GM23338 (cell line): ENCODE data around the gene C1orf21. TPM values are rescaled to one million over a fixed set of nuclear protein-coding genes. Genes with fewer than 3 reads are reported as not detected.

Experiments used
- ATAC-seq: fragments of 200-7000 bp; cut with Tn5 transposase; 3 replicates; pipeline ENCODE4 v1.9.1; 2020
- DNase-seq: peaks from one replicate; pipeline ENCODE4 v3.0.0-alpha.2; 2015; ENCODE audit warnings: low spot score
- H2AFZ ChIP-seq: fragments of 200-600 bp; sonication (generic); 2 replicates; pipeline ENCODE4 v1.8.0; 2016; ENCODE audit warnings: antibody characterized with exemption, mild to moderate bottlenecking, moderate library complexity
- H3F3A ChIP-seq: fragments of 200-600 bp; sonication (generic); replicated peaks from 2 replicates; pipeline ENCODE4 v1.8.0; 2017; ENCODE audit warnings: antibody characterized with exemption, mixed run types, low read depth
- H3K27ac ChIP-seq: fragments of 200-600 bp; sonication (generic); 2 replicates; pipeline ENCODE4 v1.6.1; 2016; ENCODE audit warnings: low read depth
- H3K27me3 ChIP-seq: fragments of 200-600 bp; sonication (generic); 2 replicates; pipeline ENCODE4 v1.8.0; 2016; ENCODE audit warnings: mild to moderate bottlenecking, mixed run types, moderate library complexity; ENCODE audit not compliant: insufficient read depth
- H3K36me3 ChIP-seq: fragments of 200-600 bp; sonication (generic); 2 replicates; pipeline ENCODE4 v1.8.0; 2016; ENCODE audit warnings: mild to moderate bottlenecking; ENCODE audit not compliant: insufficient read depth
- H3K4me1 ChIP-seq: fragments of 200-600 bp; sonication (generic); 2 replicates; pipeline ENCODE4 v1.8.0; 2016; ENCODE audit warnings: mild to moderate bottlenecking, moderate library complexity; ENCODE audit not compliant: insufficient read depth
- H3K4me2 ChIP-seq: fragments of 200-600 bp; sonication (generic); 2 replicates; pipeline ENCODE4 v1.7.1; 2017; ENCODE audit warnings: mixed run types
- H3K4me3 ChIP-seq: fragments of 200-600 bp; sonication (generic); 2 replicates; pipeline ENCODE4 v1.6.1; 2016; ENCODE audit warnings: mixed run types
- H3K79me2 ChIP-seq: fragments of 200-600 bp; sonication (generic); replicated peaks from 2 replicates; pipeline ENCODE4 v1.8.0; 2017; ENCODE audit warnings: mild to moderate bottlenecking; ENCODE audit not compliant: insufficient read depth
- H3K9me2 ChIP-seq: fragments of 200-600 bp; sonication (generic); 2 replicates; pipeline ENCODE4 v1.8.0; 2017; ENCODE audit not compliant: insufficient read depth
- H4K20me1 ChIP-seq: fragments of 200-600 bp; sonication (generic); replicated peaks from 2 replicates; pipeline ENCODE4 v1.8.0; 2017; ENCODE audit warnings: mild to moderate bottlenecking; ENCODE audit not compliant: insufficient read depth
- H3K27ac Mint-ChIP-seq: 2 replicates; pipeline ENCODE4 v1.8.0; 2020; ENCODE audit warnings: inconsistent platforms, mild to moderate bottlenecking, moderate library complexity, mixed read lengths
- H3K27me3 Mint-ChIP-seq: 3 replicates; pipeline ENCODE4 v1.8.0; 2022; ENCODE audit warnings: low read depth, mild to moderate bottlenecking, moderate library complexity, mixed read lengths, inconsistent platforms; ENCODE audit not compliant: insufficient read depth, poor library complexity
- H3K36me3 Mint-ChIP-seq: 3 replicates; pipeline ENCODE4 v1.8.0; 2021; ENCODE audit warnings: low read depth, mild to moderate bottlenecking, inconsistent platforms, moderate library complexity, mixed read lengths
- H3K4me1 Mint-ChIP-seq: 3 replicates; pipeline ENCODE4 v1.8.0; 2020; ENCODE audit warnings: mild to moderate bottlenecking, inconsistent platforms, mixed read lengths
- H3K4me3 Mint-ChIP-seq: 3 replicates; pipeline ENCODE4 v1.8.0; 2021; ENCODE audit warnings: moderate library complexity, mild to moderate bottlenecking, inconsistent platforms, mixed read lengths
- H3K9me3 Mint-ChIP-seq: 3 replicates; pipeline ENCODE4 v1.8.0; 2020; ENCODE audit warnings: moderate library complexity, mild to moderate bottlenecking, inconsistent platforms, mixed read lengths
- CREB1 ChIP-seq: fragments of 250-450 bp; sonication (Bioruptor Pico); IDR thresholded peaks from 2 replicates; pipeline ENCODE4 v1.5.0; 2020; ENCODE audit warnings: low read depth, mild to moderate bottlenecking, moderate library complexity
- CTCF ChIP-seq, 2 experiments: fragments of 200-600 bp in 1 of 2; sonication (generic) in 1 of 2; conservative IDR thresholded peaks; 2 replicates each; pipeline versions ENCODE4 v1.5.1 to v1.6.1; 2016 to 2017; ENCODE audit warnings: antibody characterized with exemption in 2 of 2, low read depth in 2 of 2, mild to moderate bottlenecking in 2 of 2, moderate library complexity in 1 of 2
- ETS1 ChIP-seq: IDR thresholded peaks from 2 replicates; pipeline ENCODE4 v1.6.1; 2016; ENCODE audit warnings: antibody characterized with exemption
- EZH2 ChIP-seq: fragments of 200-600 bp; sonication (generic); IDR thresholded peaks from one replicate; pipeline ENCODE4 v1.8.0; 2017; ENCODE audit warnings: antibody characterized with exemption, mild to moderate bottlenecking, low read depth; ENCODE audit not compliant: unreplicated experiment
- EZH2phosphoT487 ChIP-seq: fragments of 200-600 bp; sonication (generic); IDR thresholded peaks from one replicate; pipeline ENCODE4 v1.8.1; 2018; ENCODE audit warnings: antibody characterized with exemption; ENCODE audit not compliant: unreplicated experiment
- JUNB ChIP-seq: IDR thresholded peaks from one replicate; pipeline ENCODE4 v1.6.1; 2016; ENCODE audit warnings: antibody characterized with exemption; ENCODE audit not compliant: unreplicated experiment
- NANOG ChIP-seq: IDR thresholded peaks from 2 replicates; pipeline ENCODE4 v1.6.1; 2016; ENCODE audit warnings: antibody characterized with exemption, borderline replicate concordance
- POLR2AphosphoS5 ChIP-seq: IDR thresholded peaks from 2 replicates; pipeline ENCODE4 v1.6.1; 2016; ENCODE audit warnings: antibody characterized with exemption, low read depth
- REST ChIP-seq: IDR thresholded peaks from one replicate; pipeline ENCODE4 v1.6.1; 2018; ENCODE audit warnings: antibody characterized with exemption; ENCODE audit not compliant: unreplicated experiment
- STAT1 ChIP-seq: IDR thresholded peaks from one replicate; pipeline ENCODE4 v1.6.1; 2016; ENCODE audit warnings: antibody characterized with exemption; ENCODE audit not compliant: unreplicated experiment
- ZNF114 ChIP-seq: fragments of 250-450 bp; sonication (Bioruptor Pico); IDR thresholded peaks from 2 replicates; pipeline ENCODE4 v1.5.0; 2020; ENCODE audit warnings: mild to moderate bottlenecking, moderate library complexity
- ZNF331 ChIP-seq: fragments of 250-450 bp; sonication (Bioruptor Pico); IDR thresholded peaks from 2 replicates; pipeline ENCODE4 v1.5.0; 2020; ENCODE audit warnings: low read depth, mild to moderate bottlenecking, moderate library complexity
- ZNF462 ChIP-seq: fragments of 250-450 bp; sonication (Bioruptor Pico); IDR thresholded peaks from 2 replicates; pipeline ENCODE4 v1.5.0; 2020; ENCODE audit warnings: mild to moderate bottlenecking, moderate library complexity
- polyA plus RNA-seq: library from polyadenylated mRNA; unstranded; fragments of >200 nt; fragmentation: Nextera tagmentation; extraction: Ambion mirVana; gene quantifications from 2 replicates; pipeline ENCODE4 v1.2.1, GENCODE V29; 2016
- total RNA-seq: library from RNA; depleted of rRNA; stranded (reverse); fragments of >200 nt; shearing (Covaris generic); gene quantifications from 2 replicates; pipeline ENCODE4 v1.2.3, GENCODE V29; 2014

C1orf21 gene
- total and polyA plus RNA-seq, 2 experiments from 2014 or later, result 28.0 to 40.4 TPM

- TF ChIP-seq NANOG (no peak), EZH2 (no peak), JUNB (no peak), STAT1 (no peak), ZNF462 (CRISPR knock-in tag) (no peak), CREB1 (CRISPR knock-in tag) (no peak), ETS1 (no peak), ZNF114 (no peak), CTCF (conservative IDR thresholded peaks at IDR 0.05; ENCODE audit: low read depth in 2 of 2) (no peak), ZNF331 (CRISPR knock-in tag) (no peak), REST (no peak), POLR2AphosphoS5 (no peak), EZH2phosphoT487 (no peak)
- H3K27ac Mint-ChIP-seq, result no peak overlapping the region; the same call in 1 of the 2 replicates
- no peak overlapping the region for H3K4me3 Mint-ChIP-seq
- Histone ChIP-seq H2AFZ (no peak overlapping the region), H3K4me1 (peaks cover 30% of the 10 kb centered on the region), H3K4me3 (no peak overlapping the region), H4K20me1 (no peaks in the 10 kb centered on the region), H3K27me3 (no peaks in the 10 kb centered on the region), H3K36me3 (no peaks in the 10 kb centered on the region), H3K79me2 (peaks cover 36% of the 10 kb centered on the region), H3F3A (no peaks in the 10 kb centered on the region), H3K27ac (peak overlapping the region; percentile 64), H3K4me2 (peak overlapping the region; percentile 52), H3K9me2 (peaks cover 8% of the 10 kb centered on the region; the same call in 1 of the 2 replicates)
- DNase-seq (no peak), ATAC-seq (no peak)
- peaks cover 4% of the 10 kb centered on the region; the same call in 1 of the 3 replicates for H3K36me3 Mint-ChIP-seq
- H3K4me1 Mint-ChIP-seq, result peaks cover 30% of the 10 kb centered on the region
- no peaks in the 10 kb centered on the region for H3K9me3 Mint-ChIP-seq
- peaks cover 2% of the 10 kb centered on the region for H3K27me3 Mint-ChIP-seq
Observed at GRCh38 chr1:184479435-184480167, 92.8 kb downstream of the C1orf21 start.
